ENCODE measurements around the gene SLC36A3. TPM values are rescaled to one million over a fixed set of nuclear protein-coding genes. Genes with fewer than 3 reads are reported as not detected.

The SLC36A3 gene
- total RNA-seq, 3 donors from 2014 or later = not detected

- H3K4me3 ChIP-seq = no peak overlapping the region
- no peaks in the 10 kb centered on the region for H3K36me3 ChIP-seq
- TF ChIP-seq CTCF (IDR thresholded peaks at IDR 0.05) = no peak
- no peak for TF ChIP-seq POLR2AphosphoS5 (IDR thresholded peaks at IDR 0.05)
- TF ChIP-seq POLR2A (IDR thresholded peaks at IDR 0.05) = no peak
- H3K4me1 ChIP-seq = peaks cover 0 to 3% of the 10 kb centered on the region in 2 donors
- no peak for DNase-seq (ENCODE audit: low spot score in 2 of 2)
- H3K9me3 ChIP-seq = no peaks in the 10 kb centered on the region
- intact Hi-C loops (cut with DNase I; ENCODE audit: low total_unique reads) = no loop called here
- no peak overlapping the region for H3K27ac ChIP-seq
- no peaks in the 10 kb centered on the region for H3K27me3 ChIP-seq
Measured at GRCh38 chr5:151251621-151252020, 51.9 kb downstream of the SLC36A3 start.

GRCh38 chr5:151251001-151251551, 52.5 kb downstream of the SLC36A3 start:
- Histone ChIP-seq H3K4me1 (peaks cover 0 to 3% of the 10 kb centered on the region in 2 donors), H3K36me3 (no peaks in the 10 kb centered on the region), H3K4me3 (no peak overlapping the region), H3K27me3 (no peaks in the 10 kb centered on the region), H3K27ac (no peak overlapping the region), H3K9me3 (no peaks in the 10 kb centered on the region)
- no peak for DNase-seq (ENCODE audit: low spot score in 2 of 2)
- intact Hi-C loops (cut with DNase I; ENCODE audit: low total_unique reads) = no loop called here
- TF ChIP-seq POLR2A (IDR thresholded peaks at IDR 0.05) = no peak
- no peak for TF ChIP-seq CTCF (IDR thresholded peaks at IDR 0.05)
- TF ChIP-seq POLR2AphosphoS5 (IDR thresholded peaks at IDR 0.05) = no peak

DNA sequence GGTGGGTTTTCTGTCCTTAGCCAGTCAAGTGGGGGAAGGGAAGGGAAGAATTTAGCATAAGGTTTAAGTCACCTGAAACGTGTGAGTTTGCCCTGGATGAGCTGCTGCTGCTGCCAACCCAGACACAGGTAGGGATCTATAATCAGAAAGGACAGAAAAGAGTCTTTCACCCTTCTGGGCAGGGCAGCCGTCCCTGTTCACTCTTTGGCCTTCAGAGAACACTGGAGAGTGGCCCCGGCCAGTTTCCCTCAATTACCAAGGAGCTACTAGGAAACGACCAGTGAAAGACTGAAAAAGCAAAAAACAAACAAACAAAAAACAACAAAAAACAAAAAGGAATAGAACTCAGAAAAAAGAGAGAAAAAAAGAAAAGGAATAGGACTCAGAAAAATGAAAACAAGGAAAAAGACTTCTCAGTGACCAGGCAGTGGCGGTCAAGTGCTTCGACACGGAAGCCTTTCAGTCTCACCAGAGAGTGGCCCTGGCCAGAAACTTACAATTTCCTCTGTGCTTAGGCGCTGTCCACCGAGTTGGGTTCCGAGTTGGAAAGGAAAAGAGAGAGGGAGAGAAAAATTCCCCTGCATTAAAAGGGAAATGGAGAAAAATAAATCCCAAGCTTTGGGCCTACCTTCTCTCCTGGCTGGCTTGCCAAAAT, 53.1 kb downstream of the SLC36A3 start:
- no peak overlapping the region for H3K4me3 ChIP-seq
- no peaks in the 10 kb centered on the region for H3K27me3 ChIP-seq
- no peaks in the 10 kb centered on the region for H3K36me3 ChIP-seq
- TF ChIP-seq POLR2AphosphoS5 (IDR thresholded peaks at IDR 0.05) (no peak), CTCF (IDR thresholded peaks at IDR 0.05) (no peak), POLR2A (IDR thresholded peaks at IDR 0.05) (no peak)
- DNase-seq (ENCODE audit: low spot score in 2 of 2) = no peak
- peaks cover 0 to 3% of the 10 kb centered on the region in 2 donors for H3K4me1 ChIP-seq
- no peaks in the 10 kb centered on the region for H3K9me3 ChIP-seq
- no peak overlapping the region for H3K27ac ChIP-seq
- intact Hi-C loops (cut with DNase I; ENCODE audit: low total_unique reads) = no loop called here

- Histone ChIP-seq H3K27me3 (no peaks in the 10 kb centered on the region), H3K4me3 (no peak overlapping the region), H3K27ac (no peak overlapping the region), H3K36me3 (no peaks in the 10 kb centered on the region), H3K9me3 (no peaks in the 10 kb centered on the region), H3K4me1 (no peaks in the 10 kb centered on the region)
- no peak for DNase-seq (ENCODE audit: low spot score in 2 of 2)
- TF ChIP-seq CTCF (IDR thresholded peaks at IDR 0.05) = no peak
- no peak for TF ChIP-seq POLR2AphosphoS5 (IDR thresholded peaks at IDR 0.05)
- TF ChIP-seq POLR2A (IDR thresholded peaks at IDR 0.05) = no peak
- intact Hi-C loops (cut with DNase I; ENCODE audit: low total_unique reads) = loop anchor here (10.0 kb wide), 1 partner anchor 124 kb away; no protein-coding TSS in a partner anchor
Measured at GRCh38 chr5:151249281-151249680, 54.3 kb downstream of the SLC36A3 start.

DNA sequence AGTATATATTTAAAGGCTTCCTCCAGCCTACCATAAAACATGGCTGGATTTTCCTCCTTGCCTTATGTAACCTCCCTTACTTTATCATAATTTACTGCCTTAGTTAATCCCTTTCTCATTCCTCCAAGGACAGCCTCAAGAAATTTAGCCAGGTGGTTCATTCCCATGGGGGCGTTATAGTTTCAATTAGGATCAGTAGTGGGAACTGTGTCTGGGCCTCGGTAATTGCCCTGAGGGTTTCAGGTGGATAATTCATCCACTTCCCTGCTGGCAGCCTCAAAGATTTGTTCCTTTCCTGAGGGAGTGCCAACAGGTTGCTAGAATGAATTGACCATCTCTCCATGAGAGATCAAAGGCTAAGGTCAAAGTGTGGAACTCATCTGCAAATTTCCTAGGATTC, 54.9 kb downstream of the SLC36A3 start:
- H3K4me3 ChIP-seq = no peak overlapping the region
- no peaks in the 10 kb centered on the region for H3K27me3 ChIP-seq
- no peak for DNase-seq (ENCODE audit: low spot score in 2 of 2)
- no peaks in the 10 kb centered on the region for H3K9me3 ChIP-seq
- no peaks in the 10 kb centered on the region for H3K4me1 ChIP-seq
- no peak overlapping the region for H3K27ac ChIP-seq
- H3K36me3 ChIP-seq = no peaks in the 10 kb centered on the region
- no peak for TF ChIP-seq POLR2A (IDR thresholded peaks at IDR 0.05)
- no peak for TF ChIP-seq CTCF (IDR thresholded peaks at IDR 0.05)
- no peak for TF ChIP-seq POLR2AphosphoS5 (IDR thresholded peaks at IDR 0.05)
- intact Hi-C loops (cut with DNase I; ENCODE audit: low total_unique reads) = loop anchor here (10.0 kb wide), 1 partner anchor 124 kb away; no protein-coding TSS in a partner anchor
